ENCODE results near the gene LRRC9.

GRCh38 chr14:59986556-59987059 lies 66.7 kb downstream of the LRRC9 start:
- TF ChIP-seq POLR2AphosphoS5 (IDR thresholded peaks at IDR 0.05; ENCODE audit: low read depth, low read length) (no peak), REST (IDR thresholded peaks at IDR 0.05; ENCODE audit: insufficient read depth in 1 of 2, low read depth in 2 of 2, low read length in 2 of 2) (no peak)
